GM10266 (cell line): ENCODE measurements around the gene GAS7.
A peak's percentile ranks its signal among the peaks of the same experiment; 100 is the strongest.

Experiments
- DNase-seq: peaks from one replicate; pipeline ENCODE4 v3.0.0; 2012; ENCODE audit errors: extremely low spot score
- TF ChIP-seq, protein P1 (sequence below): IDR thresholded peaks from 2 replicates; pipeline ENCODE4 v1.5.1; 2012; ENCODE audit warnings: mild to moderate bottlenecking, low read depth; ENCODE audit not compliant: control insufficient read depth, insufficient read depth; ENCODE audit errors: missing control alignments

The GAS7 gene

GRCh38 chr17:9994761-9995160 lies 203.6 kb downstream of the GAS7 start:
- DNase-seq: no peak
- TF ChIP-seq, protein P1, sequence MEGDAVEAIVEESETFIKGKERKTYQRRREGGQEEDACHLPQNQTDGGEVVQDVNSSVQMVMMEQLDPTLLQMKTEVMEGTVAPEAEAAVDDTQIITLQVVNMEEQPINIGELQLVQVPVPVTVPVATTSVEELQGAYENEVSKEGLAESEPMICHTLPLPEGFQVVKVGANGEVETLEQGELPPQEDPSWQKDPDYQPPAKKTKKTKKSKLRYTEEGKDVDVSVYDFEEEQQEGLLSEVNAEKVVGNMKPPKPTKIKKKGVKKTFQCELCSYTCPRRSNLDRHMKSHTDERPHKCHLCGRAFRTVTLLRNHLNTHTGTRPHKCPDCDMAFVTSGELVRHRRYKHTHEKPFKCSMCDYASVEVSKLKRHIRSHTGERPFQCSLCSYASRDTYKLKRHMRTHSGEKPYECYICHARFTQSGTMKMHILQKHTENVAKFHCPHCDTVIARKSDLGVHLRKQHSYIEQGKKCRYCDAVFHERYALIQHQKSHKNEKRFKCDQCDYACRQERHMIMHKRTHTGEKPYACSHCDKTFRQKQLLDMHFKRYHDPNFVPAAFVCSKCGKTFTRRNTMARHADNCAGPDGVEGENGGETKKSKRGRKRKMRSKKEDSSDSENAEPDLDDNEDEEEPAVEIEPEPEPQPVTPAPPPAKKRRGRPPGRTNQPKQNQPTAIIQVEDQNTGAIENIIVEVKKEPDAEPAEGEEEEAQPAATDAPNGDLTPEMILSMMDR: no peak

- TF ChIP-seq, protein P1: no peak
- no peak for DNase-seq
These were observed 206.6 kb downstream of the GAS7 start for GRCh38 chr17:9991796-9992195.

- no peak for DNase-seq
- TF ChIP-seq, protein P1: no peak
These were observed 207.1 kb downstream of the GAS7 start for GRCh38 chr17:9991351-9991750.

DNA sequence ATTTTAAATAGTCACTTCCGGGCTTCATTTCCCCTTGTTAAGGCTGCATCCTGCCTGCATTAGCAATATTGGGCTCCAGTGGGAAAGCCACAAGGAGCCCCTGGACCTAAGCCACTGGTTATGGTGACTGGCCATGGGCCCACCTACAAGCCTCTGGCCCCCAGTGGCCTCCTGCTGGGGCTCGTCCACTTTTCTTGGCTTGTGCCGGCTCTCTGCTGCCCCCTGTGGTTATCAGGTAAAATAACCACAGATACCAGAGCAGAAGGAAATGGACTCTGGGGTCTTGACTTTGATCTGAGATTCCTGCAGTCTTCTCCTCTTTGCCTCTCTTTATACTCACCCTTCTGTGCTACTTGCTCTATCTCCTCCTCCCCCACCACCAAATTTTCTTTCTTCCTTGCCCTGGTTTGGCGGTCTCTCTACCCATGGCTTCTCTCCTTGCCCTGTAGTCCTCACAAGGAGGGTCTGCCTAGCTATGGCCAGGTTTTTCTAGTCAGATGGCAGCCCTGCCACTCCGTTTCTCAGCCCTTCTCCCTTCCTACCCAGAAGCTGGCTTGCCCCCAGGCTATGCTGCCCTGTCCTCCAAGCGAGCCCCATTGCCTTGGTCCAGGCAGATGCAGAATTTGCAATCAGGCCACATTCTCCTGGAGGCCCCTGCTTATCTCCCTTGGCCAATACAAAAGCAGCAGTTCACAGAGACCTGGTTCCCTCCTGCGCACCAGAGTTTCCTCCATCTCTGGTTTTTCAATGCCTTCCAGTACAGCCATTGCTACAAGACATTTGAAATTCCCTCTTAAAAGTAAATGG lies 210.4 kb downstream of the GAS7 start:
- TF ChIP-seq, protein P1: peak; percentile 77
- DNase-seq: peak; percentile 59

GRCh38 chr17:9986754-9987382 lies 211.5 kb downstream of the GAS7 start:
- no peak for DNase-seq
- TF ChIP-seq, protein P1: no peak

- no peak for DNase-seq
- TF ChIP-seq, protein P1: no peak
These were observed 212.8 kb downstream of the GAS7 start for GRCh38 chr17:9985646-9986045.

DNA sequence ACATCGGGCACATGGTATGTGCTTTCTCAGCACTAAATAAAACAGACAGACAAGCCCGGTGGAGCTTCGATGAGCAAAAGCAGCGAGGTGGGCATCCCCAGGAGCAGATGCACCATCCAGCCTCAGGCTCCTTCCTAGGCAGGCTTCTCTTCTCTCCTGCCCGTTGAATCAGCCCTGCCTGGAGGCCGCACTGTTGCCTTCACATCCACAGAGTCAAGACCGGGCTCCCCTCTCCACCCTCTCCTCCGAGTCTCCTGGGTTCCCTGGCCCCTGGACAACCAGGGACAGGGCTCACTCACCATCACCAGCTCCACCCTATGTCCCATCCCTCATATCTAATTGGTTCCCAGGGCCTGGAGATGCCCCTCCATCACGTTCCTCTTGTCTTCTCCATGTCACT lies 213.6 kb downstream of the GAS7 start:
- no peak for DNase-seq
- TF ChIP-seq, protein P1: no peak
